H1 (cell line): ENCODE data around the gene ZDHHC19. TPM values are rescaled to one million over a fixed set of nuclear protein-coding genes. Genes with fewer than 3 reads are reported as not detected.

Experiments used
- CTCF ChIA-PET: fragments of 300-600 bp; sonication (Branson Sonifier 250); formaldehyde crosslinking; loops from one replicate; lab custom pipeline; 2021; ENCODE audit not compliant: partially characterized antibody; lab: Charles Lee
- POLR2A ChIA-PET: fragments of 300-600 bp; sonication (Branson Sonifier 250); formaldehyde crosslinking; loops from one replicate; lab custom pipeline; 2021; ENCODE audit warnings: inconsistent platforms; ENCODE audit not compliant: partially characterized antibody; lab: Charles Lee
- DNase-seq, 2 experiments: peaks; one replicate each; pipeline versions ENCODE4 v3.0.0 to v3.0.0-alpha.2; 2010 to 2022; ENCODE audit warnings: low spot score in 2 of 2, low read depth in 1 of 2, mixed read lengths in 1 of 2
- FAIRE-seq: peaks from 2 replicates; lab custom pipeline; 2011; peaks lifted over from hg19 to GRCh38; lab: Jason Lieb, UNC
- H2AFZ ChIP-seq: 2 replicates; pipeline ENCODE4 v1.8.1; 2012; ENCODE audit warnings: low read length, inconsistent platforms
- H2AK5ac ChIP-seq: 2 replicates; pipeline ENCODE4 v1.6.1; 2013; ENCODE audit warnings: low read depth, low read length
- H2BK120ac ChIP-seq: replicated peaks from 2 replicates; pipeline ENCODE3; 2013; ENCODE audit warnings: low read depth, low read length, inconsistent platforms
- H2BK12ac ChIP-seq: 2 replicates; pipeline ENCODE4 v1.6.1; 2013; ENCODE audit warnings: low read depth, low read length
- H2BK15ac ChIP-seq: 2 replicates; pipeline ENCODE4 v1.6.1; 2013; ENCODE audit warnings: low read length
- H2BK20ac ChIP-seq: 2 replicates; pipeline ENCODE4 v1.6.1; 2013; ENCODE audit warnings: low read length
- H2BK5ac ChIP-seq: 2 replicates; pipeline ENCODE4 v1.6.1; 2013; ENCODE audit warnings: low read depth, low read length
- H3K14ac ChIP-seq: 2 replicates; pipeline ENCODE4 v1.6.1; 2013; ENCODE audit warnings: inconsistent platforms; ENCODE audit not compliant: insufficient read length
- H3K18ac ChIP-seq: 2 replicates; pipeline ENCODE4 v1.6.1; 2013; ENCODE audit warnings: low read length; ENCODE audit errors: extremely low read depth
- H3K23ac ChIP-seq: 2 replicates; pipeline ENCODE4 v1.6.1; 2013; ENCODE audit warnings: inconsistent platforms; ENCODE audit not compliant: insufficient read length
- H3K23me2 ChIP-seq: 2 replicates; pipeline ENCODE4 v1.6.1; 2013; ENCODE audit warnings: low read depth, low read length
- H3K27ac ChIP-seq: 2 replicates; pipeline ENCODE4 v1.6.1; 2011; ENCODE audit warnings: low read depth, low read length, inconsistent platforms
- H3K27me3 ChIP-seq, 4 experiments: replicated peaks in 1 of 4; 1 replicate in 1 of 4; 2 replicates in 3 of 4; pipeline versions ENCODE4 v1.6.1 to v1.8.1; 2011 to 2013; ENCODE audit warnings: low read length in 3 of 4, mild to moderate bottlenecking in 3 of 4, inconsistent platforms in 2 of 4, mixed read lengths in 2 of 4, moderate library complexity in 1 of 4; ENCODE audit not compliant: control insufficient read depth in 3 of 4, insufficient read depth in 3 of 4; ENCODE audit errors: extremely low read depth in 1 of 4
- H3K36me3 ChIP-seq, 4 experiments: 2 replicates each; pipeline versions ENCODE4 v1.6.1 to v1.8.1; 2011 to 2013; ENCODE audit warnings: mild to moderate bottlenecking in 4 of 4, low read length in 3 of 4, moderate library complexity in 2 of 4, control low read depth in 1 of 4, inconsistent platforms in 1 of 4; ENCODE audit not compliant: insufficient read depth in 4 of 4, control insufficient read depth in 2 of 4
- H3K4ac ChIP-seq: replicated peaks from 2 replicates; pipeline ENCODE3; 2013; ENCODE audit warnings: low read length, low read depth, mixed read lengths, inconsistent platforms; ENCODE audit not compliant: insufficient read length
- H3K4me1 ChIP-seq, 4 experiments: replicated peaks in 1 of 4; 1 replicate in 1 of 4; 2 replicates in 3 of 4; pipeline versions ENCODE4 v1.6.1 to v1.8.1; 2011 to 2013; ENCODE audit warnings: low read length in 3 of 4, inconsistent platforms in 2 of 4, mixed read lengths in 1 of 4; ENCODE audit not compliant: insufficient read depth in 4 of 4, control insufficient read depth in 3 of 4
- H3K4me2 ChIP-seq, 2 experiments: 2 replicates each; pipeline versions ENCODE4 v1.6.1 to v1.8.1; 2011 to 2013; ENCODE audit warnings: low read depth in 2 of 2, low read length in 2 of 2, control low read depth in 1 of 2, inconsistent platforms in 1 of 2, mild to moderate bottlenecking in 1 of 2; ENCODE audit not compliant: insufficient read depth in 1 of 2
- H3K4me3 ChIP-seq, 4 experiments: fragments of 200-600, 300-600 bp in 1 of 4; sonication (generic), shearing (Covaris generic), sonication (Bioruptor Twin) in 1 of 4; 2 replicates each; pipeline versions ENCODE4 v1.5.1 to v1.8.1; 2011 to 2016; ENCODE audit warnings: low read length in 4 of 4, low read depth in 3 of 4, control low read depth in 2 of 4, inconsistent platforms in 2 of 4, mild to moderate bottlenecking in 2 of 4, mixed read lengths in 1 of 4, moderate library complexity in 1 of 4; ENCODE audit not compliant: insufficient read depth in 2 of 4; ENCODE audit errors: extremely low read depth in 1 of 4
- H3K56ac ChIP-seq: replicated peaks from 2 replicates; pipeline ENCODE3; 2013; ENCODE audit warnings: low read depth, mild to moderate bottlenecking, mixed read lengths, low read length, inconsistent platforms; ENCODE audit not compliant: insufficient read length
- H3K79me1 ChIP-seq: 2 replicates; pipeline ENCODE4 v1.6.1; 2013; ENCODE audit warnings: low read depth, low read length, control low read depth
- H3K79me2 ChIP-seq, 2 experiments: 2 replicates each; pipeline versions ENCODE4 v1.6.1 to v1.8.1; 2012 to 2013; ENCODE audit warnings: low read length in 2 of 2, mild to moderate bottlenecking in 2 of 2, inconsistent platforms in 1 of 2; ENCODE audit not compliant: insufficient read depth in 2 of 2, control insufficient read depth in 1 of 2
- H3K9ac ChIP-seq, 4 experiments: replicated peaks in 1 of 4; 1 replicate in 1 of 4; 2 replicates in 3 of 4; pipeline versions ENCODE4 v1.6.1 to v1.8.1; 2011 to 2013; ENCODE audit warnings: low read depth in 3 of 4, low read length in 3 of 4, control low read depth in 2 of 4, mild to moderate bottlenecking in 2 of 4, moderate library complexity in 2 of 4, inconsistent platforms in 1 of 4; ENCODE audit errors: extremely low read depth in 1 of 4
- H3K9me3 ChIP-seq, 2 experiments: 2 replicates each; pipeline versions ENCODE4 v1.6.1 to v1.8.1; 2012 to 2013; ENCODE audit warnings: mild to moderate bottlenecking in 2 of 2, moderate library complexity in 2 of 2, control low read depth in 1 of 2, inconsistent platforms in 1 of 2, low read depth in 1 of 2, low read length in 1 of 2, mixed read lengths in 1 of 2; ENCODE audit not compliant: insufficient read depth in 2 of 2
- H4K20me1 ChIP-seq, 2 experiments: replicated peaks in 1 of 2; 2 replicates each; pipeline versions ENCODE3 to v1.8.1; 2011 to 2013; ENCODE audit warnings: inconsistent platforms in 2 of 2, low read length in 2 of 2, mild to moderate bottlenecking in 1 of 2; ENCODE audit not compliant: insufficient read depth in 2 of 2, control insufficient read depth in 1 of 2
- H4K5ac ChIP-seq: 2 replicates; pipeline ENCODE4 v1.6.1; 2013; ENCODE audit warnings: low read length, low read depth, mixed read lengths, inconsistent platforms; ENCODE audit not compliant: insufficient read length
- H4K8ac ChIP-seq: 2 replicates; pipeline ENCODE4 v1.8.0; 2013; ENCODE audit warnings: mild to moderate bottlenecking, moderate library complexity, low read length, inconsistent platforms; ENCODE audit not compliant: insufficient read depth; ENCODE audit errors: extremely low read depth
- H4K91ac ChIP-seq: replicated peaks from 2 replicates; pipeline ENCODE3; 2013; ENCODE audit warnings: low read length, mixed read lengths, inconsistent platforms; ENCODE audit not compliant: insufficient read length
- CHD2 ChIP-seq: IDR thresholded peaks from 2 replicates; pipeline ENCODE4 v1.6.1; 2012; ENCODE audit warnings: low read length, improper control_type of control experiment
- RAD21 ChIP-seq, 2 experiments: IDR thresholded peaks in 1 of 2; conservative IDR thresholded peaks in 1 of 2; 2 replicates each; pipeline ENCODE4 v1.6.1; 2011; ENCODE audit warnings: low read depth in 2 of 2, low read length in 2 of 2, improper control_type of control experiment in 1 of 2, inconsistent platforms in 1 of 2, mild to moderate bottlenecking in 1 of 2, moderate library complexity in 1 of 2
- WGBS, 2 experiments: shearing (Covaris generic) in 1 of 2; methylation state at CpG; one replicate each; pipeline versions ENCODE4 v1.1.6 to v1.1.7; 2013 to 2015; ENCODE audit warnings: low lambda C conversion rate in 2 of 2, mixed read lengths in 2 of 2, inconsistent platforms in 1 of 2, low coverage in 1 of 2, missing lambda C conversion rate in 1 of 2; ENCODE audit not compliant: insufficient replicate concordance in 2 of 2, insufficient coverage in 1 of 2, insufficient read length in 1 of 2; ENCODE audit errors: extremely low coverage in 1 of 2, missing lambda C conversion rate in 1 of 2; 5-methylcytosine and 5-hydroxymethylcytosine counted together
- polyA plus RNA-seq, 7 experiments: library from polyadenylated mRNA; depleted of rRNA in 3 of 7; stranded (reverse) in 5 of 7; unstranded in 2 of 7; fragments of >200 nt in 5 of 7; fragments of 200-250 nt in 2 of 7; gene quantifications; 1 replicate in 5 of 7; 2 replicates in 1 of 7; 4 replicates in 1 of 7; pipeline versions ENCODE4 v1.2.1 to v1.2.3, GENCODE V29; 2011 to 2013; ENCODE audit warnings: missing spikeins in 2 of 7, mixed read lengths in 2 of 7
- total RNA-seq: library from RNA; stranded (reverse); fragmentation: NEBNext Ultra II Directional; extraction: Animal tissue kit (Norgen Biotek cat#: 25700); gene quantifications from 2 replicates; pipeline ENCODE4 v1.2.1, GENCODE V29; 2021

The ZDHHC19 gene
- total and polyA plus RNA-seq, 2 of the 8 experiments (the other 6 are each of a cell fraction or from before 2014, with no cell fraction given) = 2.5 to 4.1 TPM

- DNase-seq (no peak), FAIRE-seq (no peak)
- H2BK5ac ChIP-seq = 0 out of 2 replicates have a peak overlapping the region, but pooled peaks have one; percentile 86
- H3K14ac ChIP-seq = no peak overlapping the region
- no peak overlapping the region; the same call in 1 of the 2 replicates for H4K8ac ChIP-seq
- H3K9ac ChIP-seq = no peak overlapping the region
- H3K56ac ChIP-seq = no peak overlapping the region
- no peak overlapping the region for H3K4me3 ChIP-seq
- no peak overlapping the region; the same call in 1 of the 2 replicates for H3K18ac ChIP-seq
- H3K23me2 ChIP-seq = no peaks in the 10 kb centered on the region
- no peaks in the 10 kb centered on the region for H3K36me3 ChIP-seq
- no peak overlapping the region for H2BK120ac ChIP-seq
- peaks cover 0 to 2% of the 10 kb centered on the region in 2 experiments for H4K20me1 ChIP-seq
- H3K27me3 ChIP-seq = no peaks in the 10 kb centered on the region
- ChIA-PET CTCF (interaction anchor here (1.1 to 11.5 kb wide), 7 partner anchors 14 to 170 kb away, joined by 3 to 299 read pairs (median 4); no protein-coding TSS in a partner anchor), POLR2A (interaction anchor here (1.0 to 1.2 kb wide), 2 partner anchors 111 to 128 kb away, joined by 3 to 11 read pairs; partner anchors contain the start of gene TFRC)
- no peaks in the 10 kb centered on the region for H3K79me1 ChIP-seq
- no peak overlapping the region for H2AFZ ChIP-seq
- 0 out of 2 replicates have a peak overlapping the region, but pooled peaks have one; percentile 68 for H2BK12ac ChIP-seq
- no peak overlapping the region for H3K27ac ChIP-seq
- H2BK15ac ChIP-seq = 0 out of 2 replicates have a peak overlapping the region, but pooled peaks have one; percentile 61
- H3K23ac ChIP-seq = no peak overlapping the region
- H4K5ac ChIP-seq = no peak overlapping the region
- no peak overlapping the region for H2BK20ac ChIP-seq
- H4K91ac ChIP-seq = no peak overlapping the region
- H3K4me2 ChIP-seq = no peak overlapping the region
- H3K79me2 ChIP-seq = no peaks in the 10 kb centered on the region
- H3K9me3 ChIP-seq = no peaks in the 10 kb centered on the region
- 81% methylated on average over 11 of the region's 11 CpGs; no CpG with 5 or more reads in 1 of the 2 experiments for WGBS, 2 experiments
- H3K4me1 ChIP-seq = peaks cover 0 to 9% (median 3%) of the 10 kb centered on the region in 4 experiments; a peak in 5 of 7 replicates
- H3K4ac ChIP-seq = no peak overlapping the region
- no peak overlapping the region for H2AK5ac ChIP-seq
- TF ChIP-seq CHD2 = no peak
- TF ChIP-seq RAD21 (IDR thresholded peaks at IDR 0.05 in 1 of 2, conservative IDR thresholded peaks at IDR 0.05 in 1 of 2; ENCODE audit: low read depth in 2 of 2, low read length in 2 of 2) = peak; percentile 23 to 44; a peak in 2 of 4 replicates
- TF ChIP-seq, all 59 proteins: peak for 1
Measured at GRCh38 chr3:196192036-196192523, 19.1 kb downstream of the ZDHHC19 start.
